ENCODE results near the gene C11orf91. TPM values are rescaled to one million over a fixed set of nuclear protein-coding genes. Genes with fewer than 3 reads are reported as not detected.

C11orf91 gene
- total RNA-seq, 1 donor from 2014 or later = not detected

GRCh38 chr11:33722590-33723234 is 22.1 kb upstream of the C11orf91 start:
- no peak for DNase-seq (ENCODE audit: low spot score)
- no peak overlapping the region for H3K4me3 Mint-ChIP-seq
- peaks cover 33% of the 10 kb centered on the region for H3K36me3 Mint-ChIP-seq
- H3K4me3 ChIP-seq = no peak overlapping the region
- H3K36me3 ChIP-seq = no peaks in the 10 kb centered on the region
- H3K4me1 ChIP-seq = peaks cover 12% of the 10 kb centered on the region
- peaks cover 24% of the 10 kb centered on the region for H3K79me2 ChIP-seq (ENCODE audit: low read depth)
- no peak overlapping the region for H3K9ac ChIP-seq
- peaks cover 23% of the 10 kb centered on the region for H3K4me1 Mint-ChIP-seq
- no peak overlapping the region for H2AFZ ChIP-seq (replicated peaks)
- peaks cover 16% of the 10 kb centered on the region for H3K9me3 Mint-ChIP-seq
- H3K27me3 ChIP-seq = no peaks in the 10 kb centered on the region
- peaks cover 2% of the 10 kb centered on the region for H3K27me3 Mint-ChIP-seq (ENCODE audit: insufficient read depth, low read depth)
- no peak overlapping the region for H3K27ac ChIP-seq
- H3F3A ChIP-seq (ENCODE audit: low read depth) = no peaks in the 10 kb centered on the region
- H3K27ac Mint-ChIP-seq = no peak overlapping the region
- peaks cover 22% of the 10 kb centered on the region for H4K20me1 ChIP-seq (ENCODE audit: low read depth)
- no peaks in the 10 kb centered on the region for H3K9me3 ChIP-seq (ENCODE audit: low read depth)
- TF ChIP-seq CTCF (IDR thresholded peaks at IDR 0.05) (no peak), EZH2 (IDR thresholded peaks at IDR 0.05) (no peak), EZH2phosphoT487 (IDR thresholded peaks at IDR 0.05) (no peak)
- no peak overlapping the region for H3K4me2 ChIP-seq

- no peak for TF ChIP-seq EZH2phosphoT487 (IDR thresholded peaks at IDR 0.05)
- TF ChIP-seq CTCF (IDR thresholded peaks at IDR 0.05) = no peak
- TF ChIP-seq EZH2 (IDR thresholded peaks at IDR 0.05) = no peak
- peaks cover 9% of the 10 kb centered on the region for H3K9me3 Mint-ChIP-seq
- no peaks in the 10 kb centered on the region for H3F3A ChIP-seq (ENCODE audit: low read depth)
- peaks cover 33% of the 10 kb centered on the region for H3K36me3 Mint-ChIP-seq
- H3K4me3 Mint-ChIP-seq = no peak overlapping the region
- H4K20me1 ChIP-seq (ENCODE audit: low read depth) = peaks cover 22% of the 10 kb centered on the region
- H2AFZ ChIP-seq (replicated peaks) = no peak overlapping the region
- no peak overlapping the region for H3K4me2 ChIP-seq
- no peak for DNase-seq (ENCODE audit: low spot score)
- H3K36me3 ChIP-seq = no peaks in the 10 kb centered on the region
- H3K27ac ChIP-seq = no peak overlapping the region
- H3K79me2 ChIP-seq (ENCODE audit: low read depth) = peaks cover 24% of the 10 kb centered on the region
- no peaks in the 10 kb centered on the region for H3K27me3 ChIP-seq
- no peak overlapping the region for H3K27ac Mint-ChIP-seq
- no peak overlapping the region for H3K4me3 ChIP-seq
- H3K9ac ChIP-seq = no peak overlapping the region
- H3K9me3 ChIP-seq (ENCODE audit: low read depth) = no peaks in the 10 kb centered on the region
- peaks cover 23% of the 10 kb centered on the region for H3K4me1 Mint-ChIP-seq
- peaks cover 12% of the 10 kb centered on the region for H3K4me1 ChIP-seq
- H3K27me3 Mint-ChIP-seq (ENCODE audit: insufficient read depth, low read depth) = peaks cover 2% of the 10 kb centered on the region
These were observed 21.4 kb upstream of the C11orf91 start for GRCh38 chr11:33721984-33722383.

GRCh38 chr11:33721426-33721825 is 20.8 kb upstream of the C11orf91 start:
- peaks cover 22% of the 10 kb centered on the region for H4K20me1 ChIP-seq (ENCODE audit: low read depth)
- Mint-ChIP-seq H3K9me3 (peaks cover 3% of the 10 kb centered on the region), H3K27ac (no peak overlapping the region), H3K4me1 (peaks cover 23% of the 10 kb centered on the region), H3K27me3 (ENCODE audit: insufficient read depth, low read depth) (peaks cover 2% of the 10 kb centered on the region), H3K36me3 (peaks cover 31% of the 10 kb centered on the region), H3K4me3 (no peak overlapping the region)
- no peaks in the 10 kb centered on the region for H3F3A ChIP-seq (ENCODE audit: low read depth)
- peaks cover 12% of the 10 kb centered on the region for H3K4me1 ChIP-seq
- H3K27me3 ChIP-seq = no peaks in the 10 kb centered on the region
- no peak overlapping the region for H3K4me3 ChIP-seq
- no peak overlapping the region for H2AFZ ChIP-seq (replicated peaks)
- H3K9me3 ChIP-seq (ENCODE audit: low read depth) = no peaks in the 10 kb centered on the region
- H3K4me2 ChIP-seq = no peak overlapping the region
- no peak overlapping the region for H3K9ac ChIP-seq
- TF ChIP-seq EZH2phosphoT487 (IDR thresholded peaks at IDR 0.05) = no peak
- H3K79me2 ChIP-seq (ENCODE audit: low read depth) = peaks cover 24% of the 10 kb centered on the region
- H3K27ac ChIP-seq = no peak overlapping the region
- H3K36me3 ChIP-seq = no peaks in the 10 kb centered on the region
- DNase-seq (ENCODE audit: low spot score) = no peak

- peaks cover 15% of the 10 kb centered on the region for H3K4me1 Mint-ChIP-seq
- Histone ChIP-seq H3K9ac (no peak overlapping the region), H3K4me1 (peaks cover 8% of the 10 kb centered on the region), H3K27ac (no peak overlapping the region), H3K4me2 (no peak overlapping the region), H3K4me3 (no peak overlapping the region), H4K20me1 (ENCODE audit: low read depth) (peaks cover 21% of the 10 kb centered on the region), H3K36me3 (no peaks in the 10 kb centered on the region), H2AFZ (replicated peaks) (no peak overlapping the region), H3K9me3 (ENCODE audit: low read depth) (no peaks in the 10 kb centered on the region), H3F3A (ENCODE audit: low read depth) (no peaks in the 10 kb centered on the region), H3K27me3 (no peaks in the 10 kb centered on the region), H3K79me2 (ENCODE audit: low read depth) (peaks cover 14% of the 10 kb centered on the region)
- no peak overlapping the region for H3K27ac Mint-ChIP-seq
- DNase-seq (ENCODE audit: low spot score) = no peak
- no peak overlapping the region for H3K4me3 Mint-ChIP-seq
- peaks cover 2% of the 10 kb centered on the region for H3K27me3 Mint-ChIP-seq (ENCODE audit: insufficient read depth, low read depth)
- H3K9me3 Mint-ChIP-seq = no peaks in the 10 kb centered on the region
- TF ChIP-seq EZH2 (IDR thresholded peaks at IDR 0.05) (no peak), EZH2phosphoT487 (IDR thresholded peaks at IDR 0.05) (no peak), CTCF (IDR thresholded peaks at IDR 0.05) (no peak)
- H3K36me3 Mint-ChIP-seq = peaks cover 22% of the 10 kb centered on the region
These were observed 19.0 kb upstream of the C11orf91 start for GRCh38 chr11:33719587-33719986.

Measured in neural progenitor cell (in vitro differentiated cells).